Activated naive CD8-positive, alpha-beta T cell treated with anti-CD3 and anti-CD28 coated beads for 36 hours (primary cell): ENCODE measurements around the gene PSMB1. TPM values are rescaled to one million over a fixed set of nuclear protein-coding genes. Genes with fewer than 3 reads are reported as not detected.

Experiments used
- DNase-seq: peaks from one replicate; pipeline ENCODE4 v3.0.0; 2021
- H3K27ac Mint-ChIP-seq: one replicate; pipeline ENCODE4 v1.8.0; 2022; ENCODE audit warnings: mild to moderate bottlenecking, moderate library complexity, mixed read lengths
- H3K27me3 Mint-ChIP-seq: one replicate; pipeline ENCODE4 v1.8.0; 2022; ENCODE audit warnings: mild to moderate bottlenecking, mixed read lengths
- H3K36me3 Mint-ChIP-seq: one replicate; pipeline ENCODE4 v1.8.0; 2021; ENCODE audit warnings: mild to moderate bottlenecking, mixed read lengths
- H3K4me1 Mint-ChIP-seq: one replicate; pipeline ENCODE4 v1.8.0; 2021; ENCODE audit warnings: mixed read lengths
- H3K4me3 Mint-ChIP-seq: one replicate; pipeline ENCODE4 v1.8.0; 2022; ENCODE audit warnings: mild to moderate bottlenecking, moderate library complexity, mixed read lengths
- H3K9me3 Mint-ChIP-seq: one replicate; pipeline ENCODE4 v1.8.0; 2022; ENCODE audit warnings: mixed read lengths
- total RNA-seq, 2 experiments: library from RNA; stranded (reverse); gene quantifications; one replicate each; pipeline ENCODE4 v1.2.3, GENCODE V29; 2021

PSMB1 gene
- total RNA-seq, 2 experiments from 2014 or later, result 270 to 283 TPM

DNA sequence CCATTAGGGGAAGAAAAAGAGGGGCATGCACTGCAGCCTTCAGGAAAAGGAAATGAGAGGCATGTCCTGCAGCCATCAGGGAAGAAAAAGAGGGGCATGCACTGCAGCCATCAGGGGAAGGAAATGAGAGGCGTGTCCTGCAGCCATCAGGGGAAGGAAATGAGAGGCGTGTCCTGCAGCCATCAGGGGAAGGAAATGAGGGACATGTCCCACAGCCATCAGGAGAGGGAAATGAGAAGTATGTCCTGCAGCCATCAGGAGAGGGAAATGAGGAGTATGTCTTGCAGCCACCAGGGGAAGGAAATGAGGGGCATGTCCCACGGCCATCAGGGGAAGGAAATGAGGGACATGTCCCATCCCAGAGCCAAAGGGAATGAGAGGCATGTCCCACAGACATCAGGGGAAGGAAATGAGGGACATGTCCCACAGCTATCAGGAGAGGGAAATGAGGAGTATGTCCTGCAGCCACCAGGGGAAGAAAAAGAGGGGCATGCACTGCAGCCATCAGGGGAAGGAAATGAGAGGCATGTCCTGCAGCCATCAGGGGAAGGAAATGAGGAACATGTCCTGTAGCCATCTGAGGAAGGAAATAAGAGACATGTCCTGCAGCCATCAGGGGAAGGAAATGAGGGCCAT, 52.0 kb downstream of the PSMB1 start:
- Mint-ChIP-seq H3K36me3 (no peaks in the 10 kb centered on the region), H3K4me1 (no peaks in the 10 kb centered on the region), H3K27ac (no peak overlapping the region), H3K27me3 (peaks cover 76% of the 10 kb centered on the region), H3K9me3 (no peaks in the 10 kb centered on the region), H3K4me3 (no peak overlapping the region)
- DNase-seq, result no peak

DNA sequence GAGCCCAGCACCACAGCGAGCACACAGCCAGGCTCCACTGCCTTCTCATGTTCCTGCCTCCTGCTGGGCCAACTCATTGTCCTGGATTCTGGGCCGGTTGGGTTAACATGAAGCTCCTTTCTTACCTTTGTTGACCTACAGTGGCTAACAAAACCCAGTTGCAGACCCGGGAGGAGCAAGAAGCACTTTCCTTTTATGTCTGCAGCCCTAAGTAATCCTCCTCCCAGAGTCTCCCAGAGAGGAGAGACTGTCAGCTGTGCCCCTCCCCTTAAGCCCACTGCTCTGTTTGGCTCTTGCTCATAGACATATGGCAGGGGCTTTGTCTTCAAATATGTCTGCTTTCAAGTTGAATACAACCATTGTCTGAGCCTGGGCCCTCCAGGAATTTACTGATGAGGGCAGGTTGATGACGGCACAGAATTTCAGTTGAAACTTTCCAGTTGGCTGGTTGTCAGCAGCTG, 55.2 kb downstream of the PSMB1 start:
- H3K36me3 Mint-ChIP-seq, result no peaks in the 10 kb centered on the region
- H3K27me3 Mint-ChIP-seq, result peaks cover 72% of the 10 kb centered on the region
- no peak overlapping the region for H3K4me3 Mint-ChIP-seq
- DNase-seq, result no peak
- no peaks in the 10 kb centered on the region for H3K4me1 Mint-ChIP-seq
- H3K27ac Mint-ChIP-seq, result no peak overlapping the region
- no peaks in the 10 kb centered on the region for H3K9me3 Mint-ChIP-seq

DNA sequence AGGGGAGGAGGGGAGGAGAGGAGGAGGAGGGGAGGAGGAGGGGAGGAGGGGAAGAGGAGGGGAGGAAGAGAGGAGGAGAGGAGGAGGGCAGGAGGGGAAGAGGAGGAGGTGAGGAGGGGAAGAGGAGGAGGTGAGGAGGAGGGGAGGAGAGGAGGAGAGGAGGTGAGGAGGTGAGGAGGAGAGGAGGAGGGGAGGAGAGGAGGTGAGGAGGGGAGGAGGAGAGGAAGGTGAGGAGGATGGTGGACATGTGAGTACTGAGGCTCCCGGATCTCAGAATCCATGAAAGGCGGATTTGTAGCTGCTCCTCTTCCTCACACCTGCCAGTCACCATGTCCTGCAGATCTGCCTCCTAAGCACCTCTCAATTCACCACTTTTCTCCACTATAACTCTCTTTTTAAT, 59.8 kb downstream of the PSMB1 start:
- no peaks in the 10 kb centered on the region for H3K4me1 Mint-ChIP-seq
- no peak for DNase-seq
- peaks cover 56% of the 10 kb centered on the region for H3K27me3 Mint-ChIP-seq
- H3K4me3 Mint-ChIP-seq, result no peak overlapping the region
- H3K36me3 Mint-ChIP-seq, result no peaks in the 10 kb centered on the region
- no peak overlapping the region for H3K27ac Mint-ChIP-seq
- no peaks in the 10 kb centered on the region for H3K9me3 Mint-ChIP-seq

DNA sequence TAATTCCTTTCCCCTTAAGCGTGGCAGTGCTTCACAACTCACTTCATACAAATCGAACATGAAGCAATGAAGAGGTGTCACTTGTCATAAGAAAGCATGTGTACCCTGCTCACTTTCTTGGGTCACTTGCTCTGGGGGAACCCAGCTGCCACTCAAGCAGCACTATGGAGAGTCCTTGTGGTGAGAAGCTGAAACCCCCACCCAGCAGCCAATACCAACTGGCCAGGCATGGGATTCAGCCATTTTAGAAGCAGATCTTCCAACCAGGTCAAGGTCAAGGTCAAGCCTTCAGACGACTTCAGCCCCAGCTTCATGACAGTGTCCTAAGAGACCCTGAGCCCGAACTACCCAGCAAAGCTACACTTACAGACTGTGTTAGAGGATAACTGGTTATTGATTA, 62.8 kb downstream of the PSMB1 start:
- H3K27me3 Mint-ChIP-seq, result peaks cover 36% of the 10 kb centered on the region
- H3K9me3 Mint-ChIP-seq, result no peaks in the 10 kb centered on the region
- no peak for DNase-seq
- H3K4me1 Mint-ChIP-seq, result no peaks in the 10 kb centered on the region
- no peak overlapping the region for H3K27ac Mint-ChIP-seq
- no peaks in the 10 kb centered on the region for H3K36me3 Mint-ChIP-seq
- no peak overlapping the region for H3K4me3 Mint-ChIP-seq

DNA sequence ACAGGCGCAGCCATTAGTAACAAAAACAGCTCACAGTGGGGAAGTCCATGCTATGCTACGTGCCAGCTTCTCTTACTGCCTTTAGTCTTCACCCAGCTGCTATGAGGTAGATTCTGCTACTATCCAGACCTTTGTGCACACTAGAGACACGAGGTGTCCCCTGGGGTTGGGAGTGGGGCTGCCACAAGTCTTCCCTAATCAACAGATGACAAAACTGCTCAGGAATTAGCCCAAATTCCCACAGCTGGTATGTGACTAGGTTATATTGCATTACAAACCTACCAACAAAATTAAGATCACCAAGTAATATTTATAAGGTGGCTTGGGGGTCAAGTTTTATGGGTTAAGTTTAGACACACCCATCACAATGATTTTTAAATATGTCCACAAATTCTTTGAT, 63.3 kb downstream of the PSMB1 start:
- Mint-ChIP-seq H3K27ac (no peak overlapping the region), H3K4me3 (no peak overlapping the region), H3K9me3 (no peaks in the 10 kb centered on the region), H3K27me3 (peaks cover 36% of the 10 kb centered on the region), H3K36me3 (no peaks in the 10 kb centered on the region), H3K4me1 (no peaks in the 10 kb centered on the region)
- DNase-seq, result no peak

DNA sequence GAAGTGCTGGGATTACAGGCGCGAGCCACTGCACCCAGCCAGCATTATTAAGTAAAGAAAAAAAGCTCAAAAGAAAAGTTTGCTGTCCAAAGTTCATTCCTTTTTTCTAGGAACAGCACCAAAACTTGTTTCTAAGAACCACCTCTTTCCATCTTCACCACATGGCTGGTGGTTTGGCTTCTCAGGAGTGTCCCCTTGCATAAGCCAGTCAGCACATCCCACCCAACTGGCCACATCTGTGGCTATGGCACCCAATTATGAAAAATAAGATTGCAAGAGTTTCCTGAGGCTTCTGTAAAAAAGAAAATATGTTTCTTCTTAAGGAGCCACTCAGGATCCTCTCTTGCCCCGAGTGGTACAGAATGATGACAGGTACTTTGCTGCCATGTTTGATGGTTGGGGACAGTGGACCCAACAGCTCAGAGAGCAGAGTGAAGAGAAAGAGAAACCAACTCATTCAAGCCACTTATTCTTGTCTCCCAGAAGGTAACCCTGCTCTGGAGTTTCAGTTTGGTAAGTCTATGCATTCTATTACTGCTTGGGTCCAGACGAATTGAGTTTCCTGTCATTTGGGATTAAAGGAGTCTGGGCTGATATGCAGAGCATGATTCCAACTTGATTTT, 65.3 kb downstream of the PSMB1 start:
- Mint-ChIP-seq H3K36me3 (no peaks in the 10 kb centered on the region), H3K27me3 (peaks cover 24% of the 10 kb centered on the region), H3K27ac (peak overlapping the region; percentile 9), H3K9me3 (peaks cover 1% of the 10 kb centered on the region), H3K4me1 (no peaks in the 10 kb centered on the region), H3K4me3 (no peak overlapping the region)
- DNase-seq, result no peak

DNA sequence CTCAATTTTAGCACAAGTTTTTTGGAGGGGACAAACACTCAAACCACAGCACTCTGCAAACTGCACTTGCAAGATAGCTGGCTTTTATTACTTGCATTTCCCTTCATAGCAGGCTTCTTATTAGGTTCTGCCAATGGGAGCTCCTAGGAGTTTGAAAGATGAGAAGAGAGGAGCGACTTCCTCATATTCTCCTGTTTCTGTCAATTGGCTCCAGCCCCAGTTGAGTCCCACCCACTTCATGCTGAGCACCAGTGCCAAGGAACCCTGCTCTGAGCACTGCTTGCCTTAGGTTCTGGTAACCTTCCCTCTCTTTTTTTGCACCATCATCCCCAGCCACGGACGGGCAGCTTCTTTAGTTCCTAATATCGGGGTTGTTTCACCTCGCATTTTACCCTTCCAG, 67.9 kb downstream of the PSMB1 start:
- no peak overlapping the region for H3K27ac Mint-ChIP-seq
- H3K4me3 Mint-ChIP-seq, result no peak overlapping the region

More for the DNA sequence above, 67.9 kb downstream of the PSMB1 start:
- Mint-ChIP-seq H3K9me3 (peaks cover 7% of the 10 kb centered on the region), H3K4me1 (no peaks in the 10 kb centered on the region), H3K36me3 (no peaks in the 10 kb centered on the region), H3K27me3 (peaks cover 14% of the 10 kb centered on the region)
- no peak for DNase-seq

Other genes with a start within 250 kb of the PSMB1 start
- gene FAM120B, start 246.5 kb downstream of the PSMB1 start, total RNA-seq, result 10 to 100 TPM; 19.4 to 19.7 TPM
- 10 to 100 TPM; 27.6 to 28.0 TPM for gene TBP, start 1.1 kb upstream of the PSMB1 start, total RNA-seq
- 100 to 1,000 TPM; 158 to 161 TPM for gene PDCD2, start 31.3 kb upstream of the PSMB1 start, total RNA-seq